Spleen (tissue), 11 donors: ENCODE measurements around the gene ZNF536. TPM values are rescaled to one million over a fixed set of nuclear protein-coding genes. Genes with fewer than 3 reads are reported as not detected.

ENCODE experiments used
- DNase-seq: peaks from one replicate; pipeline ENCODE4 v3.0.0-alpha.2; 2020
- H3K27ac ChIP-seq, 8 donors: fragments of 200-600 bp; sonication (generic) in 7 of 8; 1 replicate in 4 of 8; 2 replicates in 4 of 8; pipeline versions ENCODE4 v1.5.0 to v1.8.0; 2016 to 2021; ENCODE audit warnings: inconsistent platforms in 4 of 8, mild to moderate bottlenecking in 4 of 8, moderate library complexity in 1 of 8
- H3K27me3 ChIP-seq, 7 donors: fragments of 200-600 bp; sonication (generic) in 6 of 7; replicated peaks in 1 of 7; 1 replicate in 4 of 7; 2 replicates in 3 of 7; pipeline versions ENCODE4 v1.5.0 to v1.8.0; 2016 to 2021; ENCODE audit warnings: inconsistent platforms in 3 of 7, mild to moderate bottlenecking in 1 of 7
- H3K36me3 ChIP-seq, 6 donors: fragments of 200-600 bp; sonication (generic) in 5 of 6; 1 replicate in 4 of 6; 2 replicates in 2 of 6; pipeline versions ENCODE4 v1.5.0 to v1.8.0; 2016 to 2021; ENCODE audit warnings: inconsistent platforms in 2 of 6
- H3K4me1 ChIP-seq, 6 donors: fragments of 200-600 bp; sonication (generic) in 5 of 6; 1 replicate in 3 of 6; 2 replicates in 3 of 6; pipeline versions ENCODE4 v1.5.0 to v1.8.0; 2016 to 2021; ENCODE audit warnings: inconsistent platforms in 3 of 6
- H3K4me3 ChIP-seq, 8 donors: fragments of 200-600 bp; sonication (generic) in 7 of 8; 1 replicate in 4 of 8; 2 replicates in 4 of 8; pipeline versions ENCODE4 v1.5.0 to v1.8.0; 2016 to 2021; ENCODE audit warnings: inconsistent platforms in 4 of 8, mild to moderate bottlenecking in 4 of 8, moderate library complexity in 2 of 8
- H3K9me3 ChIP-seq, 8 donors: fragments of 200-600 bp; sonication (generic) in 7 of 8; 1 replicate in 4 of 8; 2 replicates in 4 of 8; pipeline versions ENCODE4 v1.5.0 to v1.8.0; 2016 to 2021; ENCODE audit warnings: inconsistent platforms in 4 of 8
- POLR2A ChIP-seq, 3 donors: fragments of 450-650 bp; IDR thresholded peaks; one replicate each; pipeline ENCODE4 v1.5.1; 2017; ENCODE audit warnings: antibody characterized with exemption in 3 of 3, mild to moderate bottlenecking in 1 of 3
- POLR2AphosphoS5 ChIP-seq, 3 donors: sonication (generic); formaldehyde crosslinking; IDR thresholded peaks; one replicate each; pipeline ENCODE4 v1.5.1; 2017; ENCODE audit warnings: antibody characterized with exemption in 3 of 3
- WGBS, 5 donors: extraction: QIAGEN DNeasy Blood & Tissue Kit in 3 of 5; methylation state at CpG; one replicate each; pipeline versions ENCODE4 v1.1.5 to v1.1.7; 2013 to 2018; 5-methylcytosine and 5-hydroxymethylcytosine counted together
- intact Hi-C: fragments of 100-400 bp; cut with DNase I; formaldehyde crosslinking; loops from one replicate; pipeline ENCODE4 v1.15.0; 2023; ENCODE audit warnings: low total_unique reads
- polyA plus RNA-seq, 3 donors: library from polyadenylated mRNA; stranded (reverse); fragments of 200-250 nt; gene quantifications; one replicate each; pipeline ENCODE4 v1.2.1, GENCODE V29; 2013
- total RNA-seq, 7 donors: library from RNA; depleted of rRNA in 3 of 7; stranded (reverse); fragments of >200 nt in 3 of 7; fragmentation: NEBNext Ultra II Directional in 4 of 7; extraction: Animal tissue kit (Norgen Biotek cat#: 25700) in 4 of 7; gene quantifications; one replicate each; pipeline versions ENCODE4 v1.1.0 to v1.2.1, GENCODE V29; 2016 to 2021
- TF ChIP-seq, protein P1 (sequence below), 11 experiments: fragments of 200-600 bp in 7 of 11; fragments of 450-650 bp in 4 of 11; sonication (generic) in 4 of 11; IDR thresholded peaks in 8 of 11; conservative IDR thresholded peaks in 3 of 11; 1 replicate in 7 of 11; 2 replicates in 4 of 11; pipeline versions ENCODE4 v1.4.0 to v1.8.0; 2016 to 2021; ENCODE audit warnings: antibody characterized with exemption in 11 of 11, inconsistent platforms in 4 of 11, mild to moderate bottlenecking in 1 of 11
- donor health status: healthy with polysubstance abuse.
- donor health status: DM: no; HTN: no; CAD: no; lungs with moderate emphysema.
- donor health status: DM: no; HTN: no; CAD: no.
- donor health status: Bipolar disorder and iron deficiency.
- donor health status: healthy.
- donor health status: DM: no; HTN: no; CAD: no.
- donor health status: DM: yes; HTN: yes; CAD: no.

Gene ZNF536
- total and polyA plus RNA-seq, 10 donors, result 0.13 to 4.1 (median 2.1) TPM

DNA sequence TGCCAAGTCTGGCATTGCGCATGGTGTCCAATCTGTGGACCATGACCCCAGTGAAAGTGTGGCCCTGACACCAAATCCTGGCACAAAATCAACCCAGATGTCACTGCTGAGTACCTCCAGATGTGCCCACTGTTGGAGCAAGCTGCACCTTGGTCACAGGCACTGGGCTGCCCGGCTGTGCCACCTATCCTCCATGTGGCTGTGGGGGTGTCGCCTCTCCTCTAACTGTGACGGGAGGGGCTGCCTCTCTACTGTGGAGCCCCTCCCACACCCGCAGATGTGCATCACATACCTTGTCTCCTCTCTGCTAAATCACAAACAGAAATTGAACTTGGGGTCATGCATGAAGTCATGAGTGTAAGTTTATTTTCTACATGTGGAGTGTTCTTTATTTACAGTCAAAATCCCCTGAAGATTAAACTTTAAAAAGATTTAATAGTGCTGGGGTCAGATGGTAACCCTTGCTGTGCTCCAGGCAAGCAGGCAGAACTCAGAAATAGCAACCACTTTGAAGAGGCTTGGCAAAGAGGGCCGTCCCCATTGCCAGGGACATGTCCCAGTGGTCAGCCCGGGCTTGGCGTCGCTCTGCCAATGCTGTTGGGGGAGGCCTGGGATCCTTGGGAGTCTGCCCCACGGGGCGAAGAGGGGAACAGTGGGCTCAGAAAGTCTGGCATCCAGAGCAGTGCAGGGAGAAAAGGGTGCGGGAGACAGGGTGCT, 46.4 kb upstream of the ZNF536 start:
- peaks cover 0 to 4% (median 0%) of the 10 kb centered on the region in 6 donors for H3K4me1 ChIP-seq
- intact Hi-C loops, result no loop called here
- H3K27ac ChIP-seq, result no peak overlapping the region
- H3K9me3 ChIP-seq, result no peaks in the 10 kb centered on the region
- WGBS, 5 donors, result 59 to 78% (median 76%) methylated on average over 12 of the region's 12 CpGs
- no peaks in the 10 kb centered on the region for H3K36me3 ChIP-seq
- DNase-seq, result no peak
- no peak for TF ChIP-seq POLR2A (IDR thresholded peaks at IDR 0.05)
- TF ChIP-seq POLR2AphosphoS5 (IDR thresholded peaks at IDR 0.05), result no peak
- TF ChIP-seq, protein P1, sequence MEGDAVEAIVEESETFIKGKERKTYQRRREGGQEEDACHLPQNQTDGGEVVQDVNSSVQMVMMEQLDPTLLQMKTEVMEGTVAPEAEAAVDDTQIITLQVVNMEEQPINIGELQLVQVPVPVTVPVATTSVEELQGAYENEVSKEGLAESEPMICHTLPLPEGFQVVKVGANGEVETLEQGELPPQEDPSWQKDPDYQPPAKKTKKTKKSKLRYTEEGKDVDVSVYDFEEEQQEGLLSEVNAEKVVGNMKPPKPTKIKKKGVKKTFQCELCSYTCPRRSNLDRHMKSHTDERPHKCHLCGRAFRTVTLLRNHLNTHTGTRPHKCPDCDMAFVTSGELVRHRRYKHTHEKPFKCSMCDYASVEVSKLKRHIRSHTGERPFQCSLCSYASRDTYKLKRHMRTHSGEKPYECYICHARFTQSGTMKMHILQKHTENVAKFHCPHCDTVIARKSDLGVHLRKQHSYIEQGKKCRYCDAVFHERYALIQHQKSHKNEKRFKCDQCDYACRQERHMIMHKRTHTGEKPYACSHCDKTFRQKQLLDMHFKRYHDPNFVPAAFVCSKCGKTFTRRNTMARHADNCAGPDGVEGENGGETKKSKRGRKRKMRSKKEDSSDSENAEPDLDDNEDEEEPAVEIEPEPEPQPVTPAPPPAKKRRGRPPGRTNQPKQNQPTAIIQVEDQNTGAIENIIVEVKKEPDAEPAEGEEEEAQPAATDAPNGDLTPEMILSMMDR (IDR thresholded peaks at IDR 0.05 in 8 of 11, conservative IDR thresholded peaks at IDR 0.05 in 3 of 11), result no peak
- H3K27me3 ChIP-seq, result no peaks in the 10 kb centered on the region
- no peak overlapping the region for H3K4me3 ChIP-seq

DNA sequence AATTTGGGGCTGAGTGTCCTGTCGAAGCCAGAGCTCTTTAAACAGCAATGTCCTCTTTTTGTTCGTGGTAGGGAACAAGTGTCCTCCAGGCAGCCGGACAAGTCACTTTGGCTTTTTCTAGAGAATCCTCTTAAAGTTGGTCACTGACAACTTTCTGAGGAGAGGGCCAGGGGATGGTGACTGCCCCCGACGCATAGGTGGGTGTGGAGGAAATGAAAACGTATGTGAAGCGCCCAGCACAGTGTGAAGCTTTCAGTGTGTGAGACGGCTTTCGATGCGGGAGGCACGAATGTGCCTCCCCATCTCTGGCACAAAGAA, 45.8 kb upstream of the ZNF536 start:
- DNase-seq, result no peak

DNA sequence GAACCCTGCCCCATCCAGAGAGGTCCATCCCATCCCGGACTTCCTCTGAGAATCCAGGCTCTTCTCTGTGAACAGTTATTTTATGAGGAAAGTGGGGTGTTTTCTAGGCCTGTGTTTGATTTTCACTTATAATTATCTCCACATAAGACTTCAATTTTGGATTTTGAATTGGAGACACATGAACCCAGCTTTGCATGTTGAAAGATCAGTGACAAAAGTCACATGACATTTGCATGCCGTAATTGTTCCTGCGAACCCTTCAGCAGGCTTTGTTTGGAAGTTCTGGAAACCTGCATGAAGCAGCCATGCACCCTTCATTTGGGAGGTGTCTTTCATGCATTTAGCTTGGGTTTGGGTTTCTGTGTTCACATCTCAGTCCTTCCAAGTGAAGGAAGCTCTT, 44.9 kb upstream of the ZNF536 start:
- DNase-seq, result no peak
- no peaks in the 10 kb centered on the region for H3K9me3 ChIP-seq
- no peak overlapping the region for H3K27ac ChIP-seq
- intact Hi-C loops, result no loop called here
- H3K27me3 ChIP-seq, result no peaks in the 10 kb centered on the region
- no peaks in the 10 kb centered on the region for H3K36me3 ChIP-seq
- WGBS, 5 donors, result 91 to 95% (median 92%) methylated on average over 3 of the region's 3 CpGs
- TF ChIP-seq, protein P1 (IDR thresholded peaks at IDR 0.05 in 8 of 11, conservative IDR thresholded peaks at IDR 0.05 in 3 of 11), result no peak
- TF ChIP-seq POLR2AphosphoS5 (IDR thresholded peaks at IDR 0.05) (no peak), POLR2A (IDR thresholded peaks at IDR 0.05) (no peak)
- peaks cover 0 to 4% (median 0%) of the 10 kb centered on the region in 6 donors for H3K4me1 ChIP-seq
- H3K4me3 ChIP-seq, result no peak overlapping the region

More for the DNA sequence above, 45.8 kb upstream of the ZNF536 start:
- Histone ChIP-seq H3K4me1 (peaks cover 0 to 4% (median 0%) of the 10 kb centered on the region in 6 donors), H3K27ac (no peak overlapping the region), H3K27me3 (no peaks in the 10 kb centered on the region), H3K36me3 (no peaks in the 10 kb centered on the region), H3K4me3 (no peak overlapping the region), H3K9me3 (no peaks in the 10 kb centered on the region)
- WGBS, 5 donors, result 71 to 86% (median 78%) methylated on average over 11 of the region's 11 CpGs
- TF ChIP-seq POLR2A (IDR thresholded peaks at IDR 0.05) (no peak), POLR2AphosphoS5 (IDR thresholded peaks at IDR 0.05) (no peak)
- TF ChIP-seq, protein P1 (IDR thresholded peaks at IDR 0.05 in 8 of 11, conservative IDR thresholded peaks at IDR 0.05 in 3 of 11), result no peak
- intact Hi-C loops, result no loop called here

DNA sequence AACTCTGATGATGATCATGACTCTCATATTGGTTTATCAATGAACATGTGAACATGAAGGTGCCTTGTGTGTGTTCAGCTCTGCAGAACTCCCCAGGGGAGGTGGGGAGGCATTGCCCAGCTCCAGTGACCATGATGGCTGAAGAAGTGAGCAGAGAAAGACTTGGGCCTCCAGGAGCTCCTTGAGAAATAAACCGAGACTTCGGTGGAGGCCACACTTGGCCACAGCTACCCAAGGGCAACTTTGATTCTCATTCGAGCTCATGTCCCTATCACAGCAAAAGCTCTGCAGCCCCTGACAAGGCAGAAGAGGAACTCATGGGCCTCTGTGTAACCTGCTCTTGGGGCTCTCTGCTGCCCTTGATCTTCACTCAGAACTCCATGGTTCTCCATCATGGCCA, 44.1 kb upstream of the ZNF536 start:
- WGBS, 5 donors, result 88 to 97% (median 92%) methylated on average over 3 of the region's 3 CpGs
- Histone ChIP-seq H3K4me1 (peaks cover 0 to 4% (median 0%) of the 10 kb centered on the region in 6 donors), H3K27ac (no peak overlapping the region), H3K27me3 (no peaks in the 10 kb centered on the region), H3K4me3 (no peak overlapping the region), H3K9me3 (no peaks in the 10 kb centered on the region), H3K36me3 (no peaks in the 10 kb centered on the region)
- intact Hi-C loops, result no loop called here
- DNase-seq, result no peak
- TF ChIP-seq POLR2A (IDR thresholded peaks at IDR 0.05) (no peak), POLR2AphosphoS5 (IDR thresholded peaks at IDR 0.05) (no peak)
- TF ChIP-seq, protein P1 (IDR thresholded peaks at IDR 0.05 in 8 of 11, conservative IDR thresholded peaks at IDR 0.05 in 3 of 11), result no peak
